Esophagus muscularis mucosa (tissue), 4 donors: ENCODE measurements around the gene TGFB1I1. TPM values are rescaled to one million over a fixed set of nuclear protein-coding genes. Genes with fewer than 3 reads are reported as not detected.

Experiments
- DNase-seq: peaks from one replicate; pipeline ENCODE4 v3.0.0-alpha.2; 2017; ENCODE audit errors: extremely low spot score
- H3K27ac ChIP-seq, 4 donors: fragments of 200-600 bp; sonication (generic); replicated peaks in 1 of 4; 1 replicate in 3 of 4; 2 replicates in 1 of 4; pipeline ENCODE4 v1.5.1; 2016 to 2019; ENCODE audit warnings: mild to moderate bottlenecking in 1 of 4
- H3K27me3 ChIP-seq, 4 donors: fragments of 200-600 bp; sonication (generic); one replicate each; pipeline versions ENCODE4 v1.5.1 to v1.6.0; 2016 to 2019
- H3K36me3 ChIP-seq, 4 donors: fragments of 200-600 bp; sonication (generic); one replicate each; pipeline ENCODE4 v1.5.1; 2016 to 2019
- H3K4me1 ChIP-seq, 4 donors: fragments of 200-600 bp; sonication (generic); one replicate each; pipeline ENCODE4 v1.5.1; 2016 to 2019
- H3K4me3 ChIP-seq, 4 donors: fragments of 200-600 bp; sonication (generic); 1 replicate in 2 of 4; 2 replicates in 2 of 4; pipeline ENCODE4 v1.5.1; 2016 to 2019; ENCODE audit warnings: mild to moderate bottlenecking in 4 of 4, moderate library complexity in 1 of 4
- H3K9me3 ChIP-seq, 4 donors: fragments of 200-600 bp; sonication (generic); 1 replicate in 3 of 4; 2 replicates in 1 of 4; pipeline ENCODE4 v1.5.1; 2016 to 2019
- CTCF ChIP-seq, 3 experiments: fragments of 200-600 bp in 2 of 3; fragments of 450-650 bp in 1 of 3; sonication (generic) in 2 of 3; IDR thresholded peaks; one replicate each; pipeline ENCODE4 v1.5.1; 2017 to 2019; ENCODE audit warnings: antibody characterized with exemption in 3 of 3, mild to moderate bottlenecking in 2 of 3, moderate library complexity in 1 of 3
- EP300 ChIP-seq: sonication (generic); formaldehyde crosslinking; IDR thresholded peaks from one replicate; pipeline ENCODE4 v1.6.1; 2017; ENCODE audit warnings: antibody characterized with exemption
- POLR2A ChIP-seq: fragments of 450-650 bp; IDR thresholded peaks from one replicate; pipeline ENCODE4 v1.6.1; 2017; ENCODE audit warnings: antibody characterized with exemption, moderate library complexity, mild to moderate bottlenecking, low read depth
- POLR2AphosphoS5 ChIP-seq, 2 donors: sonication (generic); formaldehyde crosslinking; IDR thresholded peaks; one replicate each; pipeline ENCODE4 v1.6.1; 2017; ENCODE audit warnings: antibody characterized with exemption in 2 of 2
- WGBS: methylation state at CpG from one replicate; pipeline ENCODE4 v1.1.5; 2018; 5-methylcytosine and 5-hydroxymethylcytosine counted together
- intact Hi-C: fragments of 100-400 bp; cut with DNase I; formaldehyde crosslinking; loops from one replicate; pipeline ENCODE4 v1.15.1; 2023
- total RNA-seq, 4 donors: library from RNA; depleted of rRNA; stranded (reverse); fragments of >200 nt; gene quantifications; one replicate each; pipeline versions ENCODE4 v1.1.0 to v1.2.1, GENCODE V29; 2016

The TGFB1I1 gene
- total RNA-seq, 4 donors from 2014 or later = 255 to 471 (median 274) TPM

- 84% methylated on average over 19 of the region's 20 CpGs for WGBS
- no peak overlapping the region for H3K4me3 ChIP-seq
- intact Hi-C loops = no loop called here
- TF ChIP-seq POLR2A (no peak), EP300 (no peak), CTCF (IDR thresholded peaks at IDR 0.05) (no peak), POLR2AphosphoS5 (IDR thresholded peaks at IDR 0.05) (no peak)
- H3K36me3 ChIP-seq = peaks cover 27 to 57% (median 55%) of the 10 kb centered on the region in 4 donors
- H3K27ac ChIP-seq = no peak overlapping the region
- peaks cover 2 to 13% (median 5%) of the 10 kb centered on the region in 4 donors for H3K4me1 ChIP-seq
- H3K9me3 ChIP-seq = no peaks in the 10 kb centered on the region
- DNase-seq = no peak
- no peaks in the 10 kb centered on the region for H3K27me3 ChIP-seq
Measured at GRCh38 chr16:31465788-31466370, 6.1 kb upstream of the TGFB1I1 start.

- no peaks in the 10 kb centered on the region for H3K27me3 ChIP-seq
- whole genome bisulfite sequencing = 99% methylated on average over 14 of the region's 18 CpGs
- H3K9me3 ChIP-seq = no peaks in the 10 kb centered on the region
- DNase-seq = no peak
- H3K27ac ChIP-seq = no peak overlapping the region
- H3K4me3 ChIP-seq = no peak overlapping the region
- intact Hi-C loops = no loop called here
- TF ChIP-seq CTCF (IDR thresholded peaks at IDR 0.05) = no peak
- H3K4me1 ChIP-seq = peaks cover 8 to 13% (median 11%) of the 10 kb centered on the region in 4 donors
- peaks cover 27 to 57% (median 55%) of the 10 kb centered on the region in 4 donors for H3K36me3 ChIP-seq
Measured at GRCh38 chr16:31466381-31466841, 5.5 kb upstream of the TGFB1I1 start.

DNA sequence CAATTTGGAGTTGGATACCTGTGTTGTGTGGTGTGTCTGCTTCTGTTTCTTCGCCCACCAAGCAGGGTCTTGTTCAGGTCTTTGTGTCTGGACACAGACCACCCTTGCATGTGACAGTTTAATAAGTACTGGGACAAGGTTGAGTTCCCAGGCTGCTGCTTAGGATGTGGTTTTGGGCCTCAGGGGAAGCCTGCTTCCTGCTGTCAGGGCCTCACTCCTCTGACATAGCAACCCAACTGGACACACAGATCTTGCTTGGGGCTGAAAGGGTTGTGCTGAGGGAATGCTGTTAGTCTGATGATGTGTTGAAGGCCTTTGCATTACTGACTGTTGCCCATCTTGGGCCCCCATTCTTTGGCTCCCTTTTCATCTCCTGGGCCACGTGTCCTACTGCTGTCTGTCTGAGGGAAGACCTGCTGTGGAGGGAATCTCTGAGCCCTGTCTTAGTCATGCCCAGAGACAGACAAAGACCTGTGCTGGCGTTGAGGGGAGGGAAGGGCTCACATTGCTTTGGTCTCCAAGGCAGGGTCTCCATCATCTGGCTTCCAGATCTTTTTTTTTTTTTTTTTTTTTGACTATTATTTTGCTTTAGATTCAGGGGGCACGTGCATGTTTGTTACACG, 4.7 kb upstream of the TGFB1I1 start:
- DNase-seq = no peak
- Histone ChIP-seq H3K4me1 (peaks cover 11 to 18% (median 15%) of the 10 kb centered on the region in 4 donors), H3K9me3 (no peaks in the 10 kb centered on the region), H3K4me3 (no peak overlapping the region), H3K27me3 (no peaks in the 10 kb centered on the region), H3K27ac (no peak overlapping the region), H3K36me3 (peaks cover 24 to 52% (median 49%) of the 10 kb centered on the region in 4 donors)
- WGBS = 82% methylated on average over 4 of the region's 5 CpGs
- TF ChIP-seq CTCF (IDR thresholded peaks at IDR 0.05) (no peak), EP300 (no peak), POLR2AphosphoS5 (IDR thresholded peaks at IDR 0.05) (no peak), POLR2A (no peak)
- intact Hi-C loops = no loop called here

DNA sequence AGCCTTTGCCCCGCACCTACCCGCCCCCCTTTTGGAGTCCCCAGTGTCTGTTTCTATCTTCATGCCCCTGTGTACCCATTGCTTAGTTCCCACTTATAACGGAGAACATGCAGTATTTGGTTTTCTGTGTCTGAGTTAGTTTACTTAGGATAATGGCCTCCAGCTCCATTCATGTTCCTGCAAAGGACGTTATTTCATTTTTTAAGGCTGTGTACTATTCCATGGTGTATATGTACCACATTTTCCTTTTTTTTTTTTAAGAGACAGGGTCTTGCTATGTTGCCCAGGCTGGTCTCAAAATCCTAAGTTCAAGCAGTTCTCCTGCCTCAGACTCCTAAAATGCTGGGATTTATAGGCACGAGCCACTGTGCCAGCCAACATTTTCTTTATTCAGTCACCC, 4.1 kb upstream of the TGFB1I1 start:
- Histone ChIP-seq H3K4me3 (no peak overlapping the region), H3K27ac (no peak overlapping the region), H3K36me3 (peaks cover 18 to 46% (median 43%) of the 10 kb centered on the region in 4 donors), H3K9me3 (no peaks in the 10 kb centered on the region), H3K4me1 (peaks cover 11 to 18% (median 17%) of the 10 kb centered on the region in 4 donors), H3K27me3 (no peaks in the 10 kb centered on the region)
- intact Hi-C loops = no loop called here
- WGBS = 97% methylated on average over 5 of the region's 5 CpGs
- DNase-seq = no peak
- TF ChIP-seq POLR2AphosphoS5 (IDR thresholded peaks at IDR 0.05) (no peak), CTCF (IDR thresholded peaks at IDR 0.05) (no peak), POLR2A (no peak), EP300 (no peak)
